GF-D8 (cell line): Measurements from ENCODE around the gene SUPT20H.
A peak's percentile ranks its signal among the peaks of the same experiment; 100 is the strongest.

Experiments
- DNase-seq: peaks from one replicate; lab custom pipeline; 2025; lab: John Stamatoyannopoulos, UW

Gene SUPT20H

GRCh38 chr13:36999054-36999714 is 60.3 kb downstream of the SUPT20H start, which contains the start of gene ALG5:
Gene ALG5, minus strand, starts transcription at chr13:36999340. Its CDS starts 40 bp downstream, at chr13:36999300.
- DNase-seq = peak; percentile 82

GRCh38 chr13:36998624-36999041 is 60.9 kb downstream of the SUPT20H start:
- no peak for DNase-seq

GRCh38 chr13:36997716-36998427 is 61.6 kb downstream of the SUPT20H start:
- no peak for DNase-seq

GRCh38 chr13:36992362-36992761 is 67.1 kb downstream of the SUPT20H start:
- DNase-seq = no peak

GRCh38 chr13:36986462-36987240 is 72.8 kb downstream of the SUPT20H start:
- no peak for DNase-seq

- DNase-seq = no peak
Observed at GRCh38 chr13:36981156-36981743, 78.2 kb downstream of the SUPT20H start.

- no peak for DNase-seq
Observed at GRCh38 chr13:36979361-36980050, 80.0 kb downstream of the SUPT20H start.

- no peak for DNase-seq
Observed at GRCh38 chr13:36975172-36975571, 84.3 kb downstream of the SUPT20H start.

GRCh38 chr13:36973621-36974295 is 85.7 kb downstream of the SUPT20H start:
- DNase-seq = no peak

GRCh38 chr13:36973009-36973408 is 86.5 kb downstream of the SUPT20H start:
- no peak for DNase-seq

GRCh38 chr13:36966404-36966803 is 93.1 kb downstream of the SUPT20H start:
- no peak for DNase-seq

- no peak for DNase-seq
Observed at GRCh38 chr13:36965767-36966166, 93.7 kb downstream of the SUPT20H start.

GRCh38 chr13:36959456-36960116 is 99.9 kb downstream of the SUPT20H start:
- no peak for DNase-seq
